RWPE1 (cell line): ENCODE measurements around the gene USP21.

Experiments used
- CTCF ChIA-PET: fragments of 350-600 bp; sonication (Branson Sonifier 250); formaldehyde crosslinking; extraction: SDS; loops from one replicate; lab custom pipeline; 2021; lab: Yijun Ruan, JAX
- POLR2A ChIA-PET: fragments of 400-600 bp; formaldehyde crosslinking; extraction: SDS; loops from one replicate; lab custom pipeline; 2020; ENCODE audit warnings: antibody characterized with exemption; ENCODE audit not compliant: low non-redundant PET; lab: Yijun Ruan, JAX
- DNase-seq: peaks from one replicate; pipeline ENCODE4 v3.0.0; 2012; ENCODE audit warnings: low spot score
- H3K27ac ChIP-seq: fragments of 450-650 bp; 2 replicates; pipeline ENCODE4 v1.5.1; 2017
- CTCF ChIP-seq: fragments of 450-650 bp; conservative IDR thresholded peaks from 2 replicates; pipeline ENCODE4 v1.5.1; 2017; ENCODE audit warnings: low read depth, mild to moderate bottlenecking

The USP21 gene

GRCh38 chr1:161198194-161198896 is 39.0 kb downstream of the USP21 start:
- DNase-seq: peak; percentile 31
- peak overlapping the region; percentile 80 for H3K27ac ChIP-seq
- CTCF ChIA-PET: interaction anchor here (0.6 kb wide), 1 partner anchor 32 kb away, joined by 3 read pairs; no protein-coding TSS in a partner anchor
- no peak for TF ChIP-seq CTCF
- POLR2A ChIA-PET: no interaction called here

GRCh38 chr1:161198897-161199431 is 39.7 kb downstream of the USP21 start, which contains the start of gene ADAMTS4:
Gene ADAMTS4 (minus strand): TSS chr1:161199054. CDS start chr1:161198627, 427 bp downstream.
- CTCF ChIA-PET: interaction anchor here (0.6 to 0.7 kb wide), 2 partner anchors 32 to 183 kb away, joined by 3 read pairs; no protein-coding TSS in a partner anchor
- H3K27ac ChIP-seq: peak within 1 kb of the TSS; percentile 80

GRCh38 chr1:161199506-161200139 is 40.3 kb downstream of the USP21 start:
- CTCF ChIA-PET: interaction anchor here (0.7 to 1.0 kb wide), 2 partner anchors 13 to 182 kb away, joined by 3 to 4 read pairs; no protein-coding TSS in a partner anchor
- no peak for TF ChIP-seq CTCF
- H3K27ac ChIP-seq: peak overlapping the region; percentile 80
- no peak for DNase-seq
- POLR2A ChIA-PET: no interaction called here

More at GRCh38 chr1:161198897-161199431, 39.7 kb downstream of the USP21 start, which contains the start of gene ADAMTS4:
- TF ChIP-seq CTCF: no peak
- POLR2A ChIA-PET: no interaction called here
- no peak for DNase-seq

GRCh38 chr1:161200421-161200991 is 41.2 kb downstream of the USP21 start:
- ChIA-PET CTCF (interaction anchor here (0.6 to 1.5 kb wide), 3 partner anchors 14 to 1114 kb away, joined by 3 to 10 read pairs (median 4); no protein-coding TSS in a partner anchor), POLR2A (no interaction called here)
- TF ChIP-seq CTCF: no peak
- no peak for DNase-seq
- peak overlapping the region; percentile 94 for H3K27ac ChIP-seq

GRCh38 chr1:161200992-161201835 is 41.9 kb downstream of the USP21 start:
- ChIA-PET CTCF (interaction anchor here (0.6 to 1.5 kb wide), 4 partner anchors 90 to 1115 kb away, joined by 3 to 10 read pairs (median 4); no protein-coding TSS in a partner anchor), POLR2A (interaction anchor here (0.6 kb wide), 1 partner anchor 19 kb away, joined by 3 read pairs; no protein-coding TSS in a partner anchor)
- no peak for DNase-seq
- peak overlapping the region; percentile 94 for H3K27ac ChIP-seq
- TF ChIP-seq CTCF: no peak
